T-helper 17 cell (primary cell): ENCODE measurements around the gene PPDPF. TPM values are rescaled to one million over a fixed set of nuclear protein-coding genes. Genes with fewer than 3 reads are reported as not detected.

Source experiments
- ATAC-seq: fragments of 150-1000 bp; cut with Tn5 transposase; 2 replicates; pipeline ENCODE4 v1.10.0; 2021; ENCODE audit warnings: mild to moderate bottlenecking, moderate library complexity
- DNase-seq, 3 donors: peaks; one replicate each; pipeline versions ENCODE4 v3.0.0 to v3.0.0-alpha.2; 2020 to 2021
- H3K9me3 ChIP-seq: one replicate; pipeline ENCODE4 v1.7.0; 2013; ENCODE audit warnings: low read length, mild to moderate bottlenecking; ENCODE audit not compliant: control insufficient read depth, poor library complexity, severe bottlenecking
- H3K27ac Mint-ChIP-seq: one replicate; pipeline ENCODE4 v1.8.0; 2022; ENCODE audit warnings: mild to moderate bottlenecking, moderate library complexity, mixed read lengths
- H3K27me3 Mint-ChIP-seq: one replicate; pipeline ENCODE4 v1.8.0; 2022; ENCODE audit warnings: mixed read lengths
- H3K36me3 Mint-ChIP-seq: one replicate; pipeline ENCODE4 v1.8.0; 2022; ENCODE audit warnings: low read depth, mixed read lengths
- H3K4me1 Mint-ChIP-seq: one replicate; pipeline ENCODE4 v1.8.0; 2022; ENCODE audit warnings: mild to moderate bottlenecking, mixed read lengths
- H3K4me3 Mint-ChIP-seq: one replicate; pipeline ENCODE4 v1.8.0; 2022; ENCODE audit warnings: mild to moderate bottlenecking, moderate library complexity, mixed read lengths
- total RNA-seq, 4 donors: library from RNA in 2 of 4; stranded (reverse) in 2 of 4; gene quantifications; one replicate each; pipeline ENCODE4 v1.2.3 and lab custom pipeline; 2022 to 2026

The PPDPF gene
- total RNA-seq, 2 donors from 2014 or later: 149 to 271 TPM

DNA sequence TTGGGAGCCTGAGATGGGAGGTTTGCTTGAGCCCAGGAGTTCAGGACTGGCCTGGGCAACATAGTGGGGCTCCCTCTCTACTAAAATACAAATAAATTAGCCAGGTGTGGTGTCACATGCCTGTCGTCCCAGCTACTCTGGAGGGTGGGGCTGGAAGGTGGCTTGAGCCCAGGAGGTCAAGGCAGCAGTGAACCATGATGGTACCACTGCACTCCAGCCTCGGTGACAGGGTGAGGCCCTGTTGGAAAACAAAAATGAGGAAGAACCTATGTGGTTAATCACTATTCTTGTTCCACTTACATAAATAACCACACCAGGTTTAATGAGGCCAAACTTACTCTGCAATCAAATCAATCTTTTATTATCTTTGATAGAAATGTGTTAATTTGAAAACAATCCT lies 5.4 kb downstream of the PPDPF start:
- H3K4me1 Mint-ChIP-seq: peaks cover 7% of the 10 kb centered on the region
- H3K36me3 Mint-ChIP-seq: no peaks in the 10 kb centered on the region
- DNase-seq (no peak), ATAC-seq (no peak)
- H3K4me3 Mint-ChIP-seq: no peak overlapping the region
- H3K9me3 ChIP-seq: no peaks in the 10 kb centered on the region
- H3K27ac Mint-ChIP-seq: no peak overlapping the region
- no peaks in the 10 kb centered on the region for H3K27me3 Mint-ChIP-seq

- H3K27ac Mint-ChIP-seq: no peak overlapping the region
- H3K27me3 Mint-ChIP-seq: no peaks in the 10 kb centered on the region
These were observed 6.6 kb downstream of the PPDPF start for GRCh38 chr20:63527184-63527583.

GRCh38 chr20:63529180-63529860 lies 8.8 kb downstream of the PPDPF start:
- no peaks in the 10 kb centered on the region for H3K9me3 ChIP-seq
- Mint-ChIP-seq H3K27ac (no peak overlapping the region), H3K27me3 (no peaks in the 10 kb centered on the region), H3K4me3 (no peak overlapping the region), H3K4me1 (peaks cover 7% of the 10 kb centered on the region), H3K36me3 (no peaks in the 10 kb centered on the region)
- DNase-seq: no peak
- no peak for ATAC-seq

More at GRCh38 chr20:63527184-63527583, 6.6 kb downstream of the PPDPF start:
- H3K4me1 Mint-ChIP-seq: peaks cover 11% of the 10 kb centered on the region
- DNase-seq: no peak
- no peaks in the 10 kb centered on the region for H3K9me3 ChIP-seq
- no peak overlapping the region for H3K4me3 Mint-ChIP-seq
- ATAC-seq: no peak
- H3K36me3 Mint-ChIP-seq: no peaks in the 10 kb centered on the region

GRCh38 chr20:63529861-63530787 lies 9.6 kb downstream of the PPDPF start:
- Mint-ChIP-seq H3K27me3 (no peaks in the 10 kb centered on the region), H3K4me3 (no peak overlapping the region), H3K36me3 (no peaks in the 10 kb centered on the region), H3K4me1 (peaks cover 7% of the 10 kb centered on the region), H3K27ac (no peak overlapping the region)
- ATAC-seq (no peak), DNase-seq (no peak)
- H3K9me3 ChIP-seq: no peaks in the 10 kb centered on the region

DNA sequence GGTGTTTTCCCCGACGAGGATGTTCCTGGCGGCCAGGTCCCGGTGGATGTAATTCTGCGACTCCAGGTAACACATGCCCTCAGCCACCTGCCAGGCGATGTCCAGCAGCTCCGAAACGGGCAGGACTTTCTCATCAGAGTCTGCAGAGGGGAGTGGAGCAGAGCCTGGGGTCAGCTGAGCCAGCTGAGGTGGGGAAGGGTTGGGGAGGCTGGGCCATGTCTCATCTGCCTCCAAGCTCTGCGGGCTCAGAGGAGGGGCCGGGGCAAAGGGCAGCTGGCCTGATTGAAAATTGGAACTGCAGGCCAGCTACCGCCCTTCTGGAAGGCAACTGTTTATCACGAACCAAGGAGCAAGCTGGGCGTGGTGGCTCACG lies 10.2 kb downstream of the PPDPF start:
- ATAC-seq (no peak), DNase-seq (no peak)
- Mint-ChIP-seq H3K4me3 (no peak overlapping the region), H3K27ac (no peak overlapping the region), H3K36me3 (no peaks in the 10 kb centered on the region), H3K4me1 (peaks cover 7% of the 10 kb centered on the region), H3K27me3 (no peaks in the 10 kb centered on the region)
- no peaks in the 10 kb centered on the region for H3K9me3 ChIP-seq

DNA sequence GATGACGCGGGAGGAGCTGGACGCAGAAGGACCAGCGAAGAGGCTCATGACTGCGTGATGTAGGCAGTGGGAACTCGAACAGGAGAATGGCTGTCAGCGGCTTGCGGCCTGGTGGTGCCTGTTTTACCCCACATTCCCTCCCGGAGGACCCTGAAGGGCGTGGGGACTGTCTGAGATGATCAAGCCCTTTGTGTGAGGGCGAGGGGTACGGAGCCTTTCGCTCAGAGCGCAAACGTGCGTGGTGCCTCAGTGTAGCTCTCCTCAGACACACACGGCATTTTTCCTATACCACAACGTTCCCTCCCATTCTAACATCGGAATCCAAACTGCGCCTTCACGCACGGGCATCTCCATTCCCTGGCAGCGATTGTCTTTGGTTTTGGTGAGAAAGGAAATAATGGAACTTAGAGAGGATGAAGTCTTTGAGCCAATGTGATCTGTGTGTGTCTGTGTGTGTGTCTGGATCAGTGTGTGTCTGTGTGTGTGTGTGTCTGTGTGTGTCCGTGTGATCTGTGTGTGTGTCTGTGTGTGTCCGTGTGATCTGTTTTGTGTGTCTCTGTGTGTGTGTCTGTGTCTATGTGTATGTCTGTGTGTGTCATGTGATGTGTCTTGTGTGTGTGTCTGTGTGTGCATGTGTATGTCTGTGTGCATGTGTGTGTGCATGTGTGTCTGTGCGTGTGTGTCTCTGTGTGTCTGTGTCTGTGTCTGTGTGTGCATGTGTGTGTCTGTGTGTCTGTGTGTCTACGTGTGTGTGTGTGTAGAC lies 11.3 kb downstream of the PPDPF start:
- H3K36me3 Mint-ChIP-seq: no peaks in the 10 kb centered on the region
- no peak overlapping the region for H3K27ac Mint-ChIP-seq
- H3K9me3 ChIP-seq: no peaks in the 10 kb centered on the region
- no peaks in the 10 kb centered on the region for H3K27me3 Mint-ChIP-seq
- no peak for DNase-seq
- H3K4me1 Mint-ChIP-seq: peaks cover 10% of the 10 kb centered on the region
- no peak for ATAC-seq
- no peak overlapping the region for H3K4me3 Mint-ChIP-seq

- Mint-ChIP-seq H3K4me3 (no peak overlapping the region), H3K27me3 (no peaks in the 10 kb centered on the region), H3K4me1 (peaks cover 10% of the 10 kb centered on the region), H3K36me3 (no peaks in the 10 kb centered on the region), H3K27ac (no peak overlapping the region)
- no peak for ATAC-seq
- H3K9me3 ChIP-seq: no peaks in the 10 kb centered on the region
- DNase-seq: no peak
These were observed 11.9 kb downstream of the PPDPF start for GRCh38 chr20:63532449-63532971.

DNA sequence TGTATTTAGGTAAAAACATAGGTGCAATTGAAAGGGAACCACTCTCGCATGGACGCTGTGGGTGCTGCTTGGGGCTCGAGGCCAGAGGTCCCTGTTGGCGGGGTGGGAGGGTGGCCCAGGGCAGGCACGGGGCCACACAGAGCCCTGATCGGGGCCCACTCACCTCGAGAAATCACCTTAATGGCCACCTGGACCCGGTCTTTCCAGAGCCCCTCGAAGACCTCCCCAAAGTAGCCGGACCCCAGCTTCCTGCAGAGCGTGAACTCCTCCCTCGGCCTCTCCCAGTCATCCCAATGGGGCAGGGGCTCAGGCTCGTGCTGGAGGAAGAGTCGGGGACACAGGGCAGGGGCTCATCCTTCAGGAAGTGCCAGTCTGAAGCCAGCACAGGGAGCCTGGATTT lies 12.8 kb downstream of the PPDPF start:
- H3K9me3 ChIP-seq: no peaks in the 10 kb centered on the region
- Mint-ChIP-seq H3K27ac (no peak overlapping the region), H3K27me3 (no peaks in the 10 kb centered on the region), H3K4me1 (peaks cover 12% of the 10 kb centered on the region), H3K4me3 (no peak overlapping the region), H3K36me3 (no peaks in the 10 kb centered on the region)
- ATAC-seq (no peak), DNase-seq (no peak)

DNA sequence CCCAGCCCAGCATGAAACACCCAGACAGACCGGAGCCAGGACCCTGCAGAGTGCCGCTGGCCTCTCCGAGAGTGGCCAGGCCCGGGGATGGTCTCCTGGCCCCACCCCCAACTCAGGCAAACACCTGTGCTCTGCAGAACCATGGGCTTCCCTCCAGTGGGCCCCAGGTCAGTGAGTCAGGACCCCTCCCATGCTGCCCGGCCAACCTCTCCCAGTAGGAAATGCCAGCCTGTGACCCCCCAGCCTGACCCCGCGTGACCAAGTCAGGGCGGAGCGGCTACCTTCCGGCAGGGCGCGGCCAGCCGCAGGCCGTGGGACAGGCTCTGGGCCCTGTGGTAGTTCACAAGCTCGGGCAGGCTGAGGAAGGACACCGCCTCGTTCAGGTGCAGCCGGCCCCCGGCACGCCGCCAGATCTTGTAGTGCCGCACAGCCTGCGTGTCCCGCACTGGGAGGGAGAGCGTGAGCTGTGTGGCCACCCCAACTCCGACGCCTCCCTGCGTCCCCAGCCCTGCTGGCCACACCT lies 13.4 kb downstream of the PPDPF start:
- no peaks in the 10 kb centered on the region for H3K9me3 ChIP-seq
- DNase-seq (no peak), ATAC-seq (no peak)
- Mint-ChIP-seq H3K36me3 (no peaks in the 10 kb centered on the region), H3K27ac (no peak overlapping the region), H3K4me3 (no peak overlapping the region), H3K27me3 (no peaks in the 10 kb centered on the region), H3K4me1 (peaks cover 12% of the 10 kb centered on the region)

DNA sequence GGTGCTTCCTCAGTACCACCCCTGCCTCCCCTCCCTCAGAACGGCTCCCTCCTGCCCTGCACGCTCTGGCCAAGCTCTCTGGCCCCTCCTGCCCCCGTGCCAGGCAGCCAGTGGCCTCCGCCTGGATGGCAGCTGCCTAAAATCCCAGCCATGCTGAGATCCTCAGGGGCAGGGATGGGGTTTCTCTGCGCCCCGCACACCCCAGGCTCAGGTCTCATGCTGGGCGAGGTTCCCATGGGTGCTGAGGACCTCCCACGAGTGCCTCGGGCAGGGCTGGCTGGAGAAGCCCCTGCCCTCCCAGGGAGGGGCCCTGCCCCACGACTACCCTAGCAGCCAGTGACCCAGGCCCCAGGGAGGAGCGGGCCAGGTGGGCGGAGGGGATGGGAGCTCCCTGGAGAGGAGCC lies 13.9 kb downstream of the PPDPF start:
- ATAC-seq (no peak), DNase-seq (no peak)
- H3K4me1 Mint-ChIP-seq: peaks cover 12% of the 10 kb centered on the region
- H3K9me3 ChIP-seq: no peaks in the 10 kb centered on the region
- H3K27ac Mint-ChIP-seq: no peak overlapping the region
- no peaks in the 10 kb centered on the region for H3K27me3 Mint-ChIP-seq
- H3K4me3 Mint-ChIP-seq: peak overlapping the region; percentile 3
- no peaks in the 10 kb centered on the region for H3K36me3 Mint-ChIP-seq

GRCh38 chr20:63534831-63535651 lies 14.5 kb downstream of the PPDPF start:
- H3K27ac Mint-ChIP-seq: no peak overlapping the region

DNA sequence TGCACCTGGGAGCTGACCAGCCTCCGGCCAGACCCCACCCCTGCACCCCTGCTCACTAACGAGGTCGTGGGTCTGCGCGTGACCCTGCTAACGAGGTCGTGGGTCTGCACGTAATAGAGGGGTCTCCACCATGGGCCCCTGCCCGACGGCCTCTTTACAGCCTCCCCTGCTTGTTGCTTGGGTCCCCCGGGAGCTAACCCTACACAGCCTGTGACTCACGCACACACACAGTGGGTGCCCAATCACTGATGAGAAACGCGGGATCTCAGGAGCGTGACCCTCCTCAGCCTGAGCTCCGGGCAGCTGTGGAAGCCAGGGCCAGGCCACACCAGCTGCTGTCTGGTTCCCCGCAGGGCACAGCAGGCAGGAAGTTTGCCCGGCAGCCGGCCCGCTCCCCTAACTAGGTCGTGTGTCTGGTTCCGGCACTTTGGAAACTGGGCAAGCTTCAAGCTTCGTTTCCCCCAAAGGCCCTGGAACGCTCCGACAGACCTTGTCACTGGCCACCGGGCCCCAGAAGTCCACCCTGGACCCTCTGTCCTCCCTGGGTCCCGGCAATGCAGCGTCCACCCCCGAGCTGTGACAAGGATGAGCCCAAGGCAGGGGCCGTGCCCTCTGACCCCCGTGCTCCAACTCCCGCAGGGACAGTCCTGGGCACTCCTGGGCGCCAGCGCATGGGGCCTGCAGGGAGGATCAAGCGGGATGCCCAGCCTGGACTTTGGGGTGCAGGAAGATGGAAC lies 15.8 kb downstream of the PPDPF start:
- H3K9me3 ChIP-seq: no peaks in the 10 kb centered on the region
- Mint-ChIP-seq H3K4me1 (peaks cover 12% of the 10 kb centered on the region), H3K36me3 (no peaks in the 10 kb centered on the region), H3K27ac (no peak overlapping the region), H3K4me3 (peak overlapping the region; percentile 74), H3K27me3 (no peaks in the 10 kb centered on the region)
- no peak for DNase-seq
- ATAC-seq: no peak

More at GRCh38 chr20:63534831-63535651, 14.5 kb downstream of the PPDPF start:
- no peaks in the 10 kb centered on the region for H3K9me3 ChIP-seq
- Mint-ChIP-seq H3K27me3 (no peaks in the 10 kb centered on the region), H3K4me1 (peaks cover 12% of the 10 kb centered on the region), H3K36me3 (no peaks in the 10 kb centered on the region), H3K4me3 (peak overlapping the region; percentile 3)
- ATAC-seq (no peak), DNase-seq (peak in 1 of 3 donors; percentile 4)
